AG10803 (cell line): ENCODE results near the gene NT5DC4.

Experiments
- DNase-seq: peaks from one replicate; pipeline ENCODE4 v3.0.0; 2010; ENCODE audit warnings: low read depth
- H3K4me3 ChIP-seq: 2 replicates; pipeline ENCODE4 v1.5.1; 2011; ENCODE audit warnings: mild to moderate bottlenecking, low read length, control low read depth
- CTCF ChIP-seq: conservative IDR thresholded peaks from 2 replicates; pipeline ENCODE4 v1.5.1; 2011; ENCODE audit warnings: mild to moderate bottlenecking, low read length, control low read depth, inconsistent platforms

The NT5DC4 gene

GRCh38 chr2:112756207-112756606, 35.4 kb downstream of the NT5DC4 start:
- no peak for TF ChIP-seq CTCF
- no peak overlapping the region for H3K4me3 ChIP-seq
- DNase-seq, result no peak

GRCh38 chr2:112757265-112757664, 36.4 kb downstream of the NT5DC4 start:
- no peak overlapping the region for H3K4me3 ChIP-seq
- DNase-seq, result peak; percentile 44
- no peak for TF ChIP-seq CTCF

- DNase-seq, result no peak
- H3K4me3 ChIP-seq, result no peak overlapping the region
- TF ChIP-seq CTCF, result no peak
These were observed 37.9 kb downstream of the NT5DC4 start for GRCh38 chr2:112758711-112759110.

GRCh38 chr2:112760149-112760548, 39.3 kb downstream of the NT5DC4 start:
- DNase-seq, result no peak
- no peak for TF ChIP-seq CTCF

GRCh38 chr2:112762276-112762675, 41.5 kb downstream of the NT5DC4 start:
- no peak for DNase-seq
- no peak for TF ChIP-seq CTCF
- no peak overlapping the region for H3K4me3 ChIP-seq

More at GRCh38 chr2:112760149-112760548, 39.3 kb downstream of the NT5DC4 start:
- H3K4me3 ChIP-seq, result no peak overlapping the region

GRCh38 chr2:112764071-112765044, 43.5 kb downstream of the NT5DC4 start, which contains the start of gene CKAP2L:
Gene CKAP2L (minus strand): TSS chr2:112764609. CDS start chr2:112764598, 11 bp downstream.
- no peak for TF ChIP-seq CTCF
- DNase-seq, result peak; percentile 95
- H3K4me3 ChIP-seq, result peak within 1 kb of the TSS; percentile 89

GRCh38 chr2:112765251-112765650, 44.4 kb downstream of the NT5DC4 start:
- peak overlapping the region; percentile 89 for H3K4me3 ChIP-seq
- TF ChIP-seq CTCF, result no peak
- no peak for DNase-seq
